ENCODE data around the gene CEP128.

DNA sequence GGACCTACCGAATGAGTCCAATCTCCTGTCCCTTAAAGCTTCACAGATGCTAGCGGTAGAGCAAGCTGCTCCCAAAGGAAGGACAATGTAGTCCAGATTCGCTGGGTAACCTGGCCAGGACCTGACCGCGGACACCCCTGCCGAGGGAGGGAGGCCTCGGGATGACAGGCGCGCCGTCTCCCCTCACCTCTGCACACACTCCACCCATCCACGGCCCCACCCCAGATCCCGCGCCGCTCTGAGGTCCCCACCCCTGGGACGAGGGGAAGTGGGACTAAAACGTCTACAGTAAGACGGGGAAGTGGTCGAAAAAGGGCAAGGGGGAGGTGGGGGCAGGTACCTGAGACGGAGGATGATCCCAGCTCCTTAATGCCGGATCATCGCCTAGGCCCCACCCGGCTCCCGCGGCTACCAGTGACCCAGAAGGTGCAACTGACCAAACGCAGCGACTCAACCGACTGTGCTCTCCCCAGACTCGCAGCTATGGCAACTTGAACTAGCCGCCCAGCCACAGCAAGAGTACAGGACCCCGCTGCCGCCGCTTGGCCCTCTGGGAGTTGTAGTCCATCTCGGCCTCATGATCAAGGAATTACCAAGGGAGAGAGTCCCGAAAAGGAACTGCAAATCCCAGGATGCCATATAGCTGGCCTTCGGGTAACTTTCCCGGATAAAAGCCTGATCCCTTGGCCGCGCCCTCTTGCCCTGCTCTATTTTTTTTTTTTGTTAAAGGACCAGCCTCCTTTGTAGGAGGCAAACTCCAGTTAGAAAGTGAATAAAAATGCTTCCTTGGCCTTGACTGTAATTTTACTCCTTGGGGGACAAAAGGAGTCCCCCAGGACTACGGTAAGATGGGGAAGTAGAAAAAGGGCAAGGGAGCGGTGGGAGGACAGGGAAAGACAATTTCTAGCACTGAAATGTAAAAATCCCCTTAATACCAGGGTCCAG lies at the start of gene CEP128:
- no peak for TF ChIP-seq EZH2phosphoT487 (IDR thresholded peaks at IDR 0.05; ENCODE audit: unreplicated experiment)
- TF ChIP-seq, protein P1, sequence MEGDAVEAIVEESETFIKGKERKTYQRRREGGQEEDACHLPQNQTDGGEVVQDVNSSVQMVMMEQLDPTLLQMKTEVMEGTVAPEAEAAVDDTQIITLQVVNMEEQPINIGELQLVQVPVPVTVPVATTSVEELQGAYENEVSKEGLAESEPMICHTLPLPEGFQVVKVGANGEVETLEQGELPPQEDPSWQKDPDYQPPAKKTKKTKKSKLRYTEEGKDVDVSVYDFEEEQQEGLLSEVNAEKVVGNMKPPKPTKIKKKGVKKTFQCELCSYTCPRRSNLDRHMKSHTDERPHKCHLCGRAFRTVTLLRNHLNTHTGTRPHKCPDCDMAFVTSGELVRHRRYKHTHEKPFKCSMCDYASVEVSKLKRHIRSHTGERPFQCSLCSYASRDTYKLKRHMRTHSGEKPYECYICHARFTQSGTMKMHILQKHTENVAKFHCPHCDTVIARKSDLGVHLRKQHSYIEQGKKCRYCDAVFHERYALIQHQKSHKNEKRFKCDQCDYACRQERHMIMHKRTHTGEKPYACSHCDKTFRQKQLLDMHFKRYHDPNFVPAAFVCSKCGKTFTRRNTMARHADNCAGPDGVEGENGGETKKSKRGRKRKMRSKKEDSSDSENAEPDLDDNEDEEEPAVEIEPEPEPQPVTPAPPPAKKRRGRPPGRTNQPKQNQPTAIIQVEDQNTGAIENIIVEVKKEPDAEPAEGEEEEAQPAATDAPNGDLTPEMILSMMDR (conservative IDR thresholded peaks at IDR 0.05; ENCODE audit: low read depth in 2 of 2): no peak
- no peak for TF ChIP-seq EZH2 (IDR thresholded peaks at IDR 0.05; ENCODE audit: low read depth, unreplicated experiment)
- TF ChIP-seq, protein P2, sequence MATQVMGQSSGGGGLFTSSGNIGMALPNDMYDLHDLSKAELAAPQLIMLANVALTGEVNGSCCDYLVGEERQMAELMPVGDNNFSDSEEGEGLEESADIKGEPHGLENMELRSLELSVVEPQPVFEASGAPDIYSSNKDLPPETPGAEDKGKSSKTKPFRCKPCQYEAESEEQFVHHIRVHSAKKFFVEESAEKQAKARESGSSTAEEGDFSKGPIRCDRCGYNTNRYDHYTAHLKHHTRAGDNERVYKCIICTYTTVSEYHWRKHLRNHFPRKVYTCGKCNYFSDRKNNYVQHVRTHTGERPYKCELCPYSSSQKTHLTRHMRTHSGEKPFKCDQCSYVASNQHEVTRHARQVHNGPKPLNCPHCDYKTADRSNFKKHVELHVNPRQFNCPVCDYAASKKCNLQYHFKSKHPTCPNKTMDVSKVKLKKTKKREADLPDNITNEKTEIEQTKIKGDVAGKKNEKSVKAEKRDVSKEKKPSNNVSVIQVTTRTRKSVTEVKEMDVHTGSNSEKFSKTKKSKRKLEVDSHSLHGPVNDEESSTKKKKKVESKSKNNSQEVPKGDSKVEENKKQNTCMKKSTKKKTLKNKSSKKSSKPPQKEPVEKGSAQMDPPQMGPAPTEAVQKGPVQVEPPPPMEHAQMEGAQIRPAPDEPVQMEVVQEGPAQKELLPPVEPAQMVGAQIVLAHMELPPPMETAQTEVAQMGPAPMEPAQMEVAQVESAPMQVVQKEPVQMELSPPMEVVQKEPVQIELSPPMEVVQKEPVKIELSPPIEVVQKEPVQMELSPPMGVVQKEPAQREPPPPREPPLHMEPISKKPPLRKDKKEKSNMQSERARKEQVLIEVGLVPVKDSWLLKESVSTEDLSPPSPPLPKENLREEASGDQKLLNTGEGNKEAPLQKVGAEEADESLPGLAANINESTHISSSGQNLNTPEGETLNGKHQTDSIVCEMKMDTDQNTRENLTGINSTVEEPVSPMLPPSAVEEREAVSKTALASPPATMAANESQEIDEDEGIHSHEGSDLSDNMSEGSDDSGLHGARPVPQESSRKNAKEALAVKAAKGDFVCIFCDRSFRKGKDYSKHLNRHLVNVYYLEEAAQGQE (IDR thresholded peaks at IDR 0.05; ENCODE audit: unreplicated experiment): no peak
- no peak for TF ChIP-seq JUNB (IDR thresholded peaks at IDR 0.05; ENCODE audit: unreplicated experiment)
